Activated CD4-positive, alpha-beta memory T cell treated with anti-CD3 and anti-CD28 coated beads, Interleukin-2, amount 10 ng/mL, durations not matched to agents 7 days and 5 days (primary cell): Measurements from ENCODE around the gene CEMP1. TPM values are rescaled to one million over a fixed set of nuclear protein-coding genes. Genes with fewer than 3 reads are reported as not detected.

Experiments used
- CTCF ChIA-PET: fragments of 350-600 bp; sonication (Branson Sonifier 250); formaldehyde crosslinking; loops from one replicate; lab custom pipeline; 2021; ENCODE audit warnings: antibody characterized with exemption, inconsistent platforms; lab: Charles Lee
- POLR2A ChIA-PET: fragments of 350-600 bp; sonication (Branson Sonifier 250); formaldehyde crosslinking; loops from one replicate; lab custom pipeline; 2021; ENCODE audit warnings: antibody characterized with exemption; lab: Charles Lee
- DNase-seq: peaks from one replicate; pipeline ENCODE4 v3.0.0-alpha.2; 2020
- H3K27ac Mint-ChIP-seq: one replicate; pipeline ENCODE4 v1.8.0; 2021; ENCODE audit warnings: mild to moderate bottlenecking, mixed read lengths
- H3K27me3 Mint-ChIP-seq: one replicate; pipeline ENCODE4 v1.8.0; 2021; ENCODE audit warnings: mixed read lengths
- H3K36me3 Mint-ChIP-seq: one replicate; pipeline ENCODE4 v1.8.0; 2021; ENCODE audit warnings: low read depth, mixed read lengths
- H3K4me1 Mint-ChIP-seq: one replicate; pipeline ENCODE4 v1.8.0; 2021; ENCODE audit warnings: mixed read lengths
- H3K4me3 Mint-ChIP-seq: one replicate; pipeline ENCODE4 v1.8.0; 2021; ENCODE audit warnings: mild to moderate bottlenecking, mixed read lengths
- H3K9me3 Mint-ChIP-seq: one replicate; pipeline ENCODE4 v1.8.0; 2021; ENCODE audit warnings: mixed read lengths
- total RNA-seq, 2 experiments: library from RNA; stranded (reverse); gene quantifications; one replicate each; pipeline ENCODE4 v1.2.3, GENCODE V29; 2021

CEMP1 gene
- total RNA-seq, 2 experiments from 2014 or later: 0.23 TPM; not detected in 1

DNA sequence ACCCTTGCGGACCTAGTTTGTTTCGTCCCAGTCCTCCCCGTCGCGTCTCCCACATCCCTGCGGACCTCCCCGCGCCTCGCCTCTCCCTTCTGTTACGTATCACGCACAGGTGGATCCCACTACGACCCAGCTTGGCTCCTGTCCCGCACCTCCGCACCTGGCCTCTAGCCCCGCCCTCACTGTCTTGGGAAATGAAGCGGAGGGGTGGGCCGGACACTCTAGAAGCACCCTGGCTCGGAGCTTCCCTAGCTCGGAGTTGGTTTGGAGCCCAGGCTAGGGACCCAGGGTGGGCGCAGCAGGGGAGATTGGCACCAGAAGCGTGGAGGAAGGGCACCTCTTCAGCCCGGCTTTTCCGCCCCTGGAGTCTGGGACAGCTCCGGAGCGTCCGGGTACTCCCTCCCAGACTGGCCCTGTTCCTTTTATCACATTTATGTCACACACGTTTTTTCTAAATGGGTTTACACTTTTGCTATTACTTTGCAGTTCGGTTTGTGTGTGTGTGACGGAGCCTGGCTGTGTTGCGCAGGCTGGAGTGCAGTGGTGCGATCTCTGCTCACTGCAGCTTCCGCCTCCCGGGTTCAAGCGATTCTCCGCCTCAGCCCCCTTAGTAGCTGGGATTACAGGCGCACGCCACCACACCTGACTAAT, 1.4 kb upstream of the CEMP1 start:
- POLR2A ChIA-PET: interaction anchor here (0.7 to 3.7 kb wide), 11 partner anchors 8 to 1164 kb away, joined by 3 to 67 read pairs (median 4); partner anchors contain the start of genes AMDHD2, ATP6V0C, PGP and TRAF7
- DNase-seq: peak; percentile 74
- CTCF ChIA-PET: interaction anchor here (1.1 kb wide), 1 partner anchor 12 kb away, joined by 6 read pairs; the partner anchor contains the start of gene AMDHD2
- Mint-ChIP-seq H3K4me3 (peak overlapping the region; percentile 98), H3K27ac (peak overlapping the region; percentile 100), H3K36me3 (no peaks in the 10 kb centered on the region), H3K4me1 (peaks cover 34% of the 10 kb centered on the region), H3K27me3 (no peaks in the 10 kb centered on the region), H3K9me3 (no peaks in the 10 kb centered on the region)

DNA sequence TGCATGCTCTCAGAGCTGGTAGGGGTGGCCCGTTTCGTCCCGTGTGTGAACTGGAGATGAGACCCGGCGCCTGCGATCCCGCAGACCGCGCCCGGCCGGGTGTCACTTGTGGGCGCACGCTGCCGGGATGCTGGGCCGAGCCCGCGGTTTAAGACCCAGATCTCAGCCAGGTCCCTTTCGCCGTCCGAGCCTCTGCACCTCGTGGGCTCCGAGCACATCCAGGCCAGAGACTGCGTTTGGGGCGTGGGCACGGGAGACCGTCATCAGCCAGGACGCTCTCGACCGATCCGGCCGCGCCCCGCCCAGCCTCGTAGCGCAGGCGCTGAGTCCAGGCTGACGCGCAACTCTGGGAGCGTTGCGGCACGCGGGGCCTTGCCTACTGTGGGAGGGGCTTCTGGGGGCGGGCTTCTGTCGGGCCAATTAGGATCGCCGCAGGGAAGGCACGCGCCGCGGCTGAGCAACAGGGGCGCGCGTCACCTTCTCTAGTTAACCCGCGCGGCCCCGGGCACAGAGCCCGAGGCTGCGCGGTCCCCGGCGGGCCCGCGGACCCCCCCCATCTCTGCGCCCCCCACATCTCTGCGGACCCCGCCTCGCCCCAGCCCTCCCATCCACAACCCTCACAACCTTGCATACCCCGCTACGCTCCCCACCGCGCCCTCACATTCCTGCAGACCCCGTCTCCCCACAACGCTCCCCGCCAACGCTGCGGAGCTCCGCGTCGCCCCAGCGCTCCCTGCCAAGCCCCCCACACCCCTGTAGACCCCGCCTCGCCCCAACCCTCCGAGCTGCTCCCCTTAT, 687 bp upstream of the CEMP1 start:
- H3K27ac Mint-ChIP-seq: peak overlapping the region; percentile 100
- no peaks in the 10 kb centered on the region for H3K36me3 Mint-ChIP-seq
- no peaks in the 10 kb centered on the region for H3K9me3 Mint-ChIP-seq
- DNase-seq: peak; percentile 99
- H3K27me3 Mint-ChIP-seq: no peaks in the 10 kb centered on the region
- peak overlapping the region; percentile 98 for H3K4me3 Mint-ChIP-seq
- H3K4me1 Mint-ChIP-seq: peaks cover 31% of the 10 kb centered on the region
- ChIA-PET CTCF (interaction anchor here (0.6 to 1.1 kb wide), 2 partner anchors 11 to 509 kb away, joined by 4 to 6 read pairs; partner anchors contain the start of gene AMDHD2), POLR2A (interaction anchor here (1.0 to 3.7 kb wide), 13 partner anchors 8 to 1111 kb away, joined by 3 to 67 read pairs (median 4); partner anchors contain the start of genes AMDHD2, ATP6V0C, PGP and TRAF7)

DNA sequence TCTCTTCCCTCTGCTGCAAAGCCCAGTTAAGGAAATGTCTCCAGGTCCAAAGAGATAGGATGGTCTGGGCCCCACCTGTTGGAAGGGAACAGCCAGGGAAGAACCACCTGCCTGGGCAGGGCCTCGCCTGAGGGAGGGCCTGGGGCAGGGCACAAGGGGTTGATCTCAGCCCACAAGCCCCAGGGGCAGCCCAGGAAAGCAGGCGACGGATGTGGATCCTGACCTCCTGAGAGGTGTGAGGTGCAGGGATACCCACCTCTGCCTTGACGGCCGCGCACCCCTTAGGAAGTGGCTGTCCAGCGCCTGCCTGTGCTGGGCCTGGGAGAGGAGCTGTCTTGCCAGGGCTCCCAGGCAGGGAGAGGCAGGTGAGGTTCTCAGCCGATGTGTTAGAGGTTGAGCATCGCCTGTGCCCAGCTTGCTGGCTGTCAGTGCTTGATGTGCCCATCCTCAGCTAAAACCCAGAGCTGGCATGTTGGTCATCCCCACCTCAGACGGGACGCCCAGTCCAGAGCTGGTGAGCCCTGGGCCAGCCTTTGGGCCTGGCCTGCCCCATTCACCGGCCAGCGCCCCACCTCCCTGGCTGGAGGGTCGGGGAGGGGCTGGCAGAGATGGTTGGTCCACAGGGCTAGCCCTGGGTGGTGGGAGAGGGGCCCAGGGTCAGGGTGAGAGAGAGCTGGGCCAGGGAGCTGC, 434 bp downstream of the CEMP1 start:
- Mint-ChIP-seq H3K9me3 (no peaks in the 10 kb centered on the region), H3K36me3 (peaks cover 6% of the 10 kb centered on the region), H3K4me3 (peak overlapping the region; percentile 98), H3K27ac (peak overlapping the region; percentile 100), H3K4me1 (peaks cover 26% of the 10 kb centered on the region), H3K27me3 (no peaks in the 10 kb centered on the region)
- no peak for DNase-seq
- ChIA-PET CTCF (interaction anchor here (0.6 kb wide), 2 partner anchors 110 to 508 kb away, joined by 3 to 4 read pairs; no protein-coding TSS in a partner anchor), POLR2A (interaction anchor here (1.2 to 3.7 kb wide), 5 partner anchors 8 to 385 kb away, joined by 3 to 67 read pairs (median 4); partner anchors contain the start of genes AMDHD2 and ATP6V0C)

DNA sequence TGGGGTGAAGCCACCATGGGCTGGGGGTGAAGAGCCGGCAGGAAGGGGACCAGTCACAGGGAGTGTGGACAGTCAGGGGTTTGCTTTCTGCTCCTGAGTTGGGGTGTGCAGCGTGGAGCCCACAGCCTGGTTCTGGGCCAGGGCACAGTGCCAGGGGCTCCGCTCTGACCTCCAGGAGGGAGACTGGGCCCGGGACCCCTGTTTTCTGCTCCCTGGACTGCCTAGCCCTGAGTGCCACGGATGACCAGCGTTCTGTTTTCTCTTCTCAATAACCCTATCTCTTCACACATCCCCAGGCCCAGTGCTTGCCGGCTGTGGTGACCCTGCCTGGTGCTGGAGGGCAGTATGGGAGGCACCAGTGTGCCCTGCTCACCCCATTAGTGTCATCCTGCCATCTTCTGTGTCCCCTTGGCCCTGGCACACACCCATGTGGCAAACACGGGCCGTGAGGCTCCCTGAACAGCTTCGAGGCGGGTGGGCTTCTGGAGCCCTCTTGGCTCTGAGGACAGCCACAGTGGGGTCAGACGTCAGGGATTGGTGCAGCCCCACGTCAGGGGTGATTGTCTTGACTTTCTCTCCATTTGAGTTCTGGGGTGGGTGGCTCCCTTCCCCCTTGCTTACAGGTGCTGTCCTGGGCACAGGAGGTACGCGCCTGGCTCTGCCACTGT, 1.1 kb downstream of the CEMP1 start:
- no peak for DNase-seq
- Mint-ChIP-seq H3K27me3 (no peaks in the 10 kb centered on the region), H3K27ac (peak overlapping the region; percentile 66), H3K36me3 (peaks cover 7% of the 10 kb centered on the region), H3K4me1 (peaks cover 26% of the 10 kb centered on the region), H3K4me3 (peak overlapping the region; percentile 44), H3K9me3 (no peaks in the 10 kb centered on the region)
- ChIA-PET CTCF (no interaction called here), POLR2A (interaction anchor here (0.6 to 3.7 kb wide), 5 partner anchors 8 to 384 kb away, joined by 3 to 67 read pairs (median 4); partner anchors contain the start of genes AMDHD2 and ATP6V0C)

DNA sequence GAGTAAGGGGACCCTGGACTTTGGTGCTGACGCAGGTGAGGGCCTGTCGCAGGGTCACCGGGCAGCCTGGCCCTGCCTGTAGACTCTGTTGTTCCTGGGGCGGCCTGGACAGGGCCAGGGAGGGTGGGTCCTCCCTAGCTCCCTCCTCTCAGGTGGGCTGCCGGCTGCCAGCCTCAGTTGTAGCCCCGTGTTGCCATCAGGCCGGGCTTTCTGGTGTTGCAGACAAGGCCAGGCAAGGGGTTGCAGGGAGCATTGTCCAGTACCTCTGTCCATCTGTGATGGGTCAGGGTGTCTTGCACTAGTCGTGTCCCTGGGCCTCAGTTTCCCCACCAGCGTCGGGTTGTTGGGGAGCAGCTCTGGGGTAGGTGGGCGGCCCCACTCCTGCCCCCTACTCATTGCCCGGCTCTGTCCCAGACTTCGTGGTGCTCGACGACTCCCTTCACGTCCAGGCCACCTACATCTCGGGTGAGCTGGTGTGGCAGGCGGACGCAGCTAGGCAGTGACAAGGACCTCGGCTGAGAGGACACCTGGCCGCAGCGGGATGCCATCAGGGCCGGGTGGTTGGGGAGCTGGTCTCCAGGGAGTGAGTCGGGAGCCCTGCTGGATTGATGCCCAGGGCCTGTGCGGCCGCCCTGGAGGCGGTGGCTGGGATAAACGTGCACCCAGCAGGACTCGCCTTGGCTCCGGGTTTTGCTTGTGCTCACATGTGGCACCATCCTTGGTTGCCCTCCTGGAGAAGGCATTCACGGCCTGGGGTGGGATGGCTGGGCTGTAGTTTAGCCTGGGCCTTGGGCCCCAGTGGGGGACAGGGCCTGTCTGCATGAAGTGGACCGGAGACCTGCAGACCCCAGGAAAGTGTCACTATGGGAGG, 1.9 kb downstream of the CEMP1 start:
- Mint-ChIP-seq H3K27me3 (no peaks in the 10 kb centered on the region), H3K9me3 (no peaks in the 10 kb centered on the region), H3K4me1 (peaks cover 26% of the 10 kb centered on the region), H3K27ac (no peak overlapping the region), H3K36me3 (peaks cover 14% of the 10 kb centered on the region), H3K4me3 (no peak overlapping the region)
- DNase-seq: no peak
- CTCF ChIA-PET: no interaction called here
- POLR2A ChIA-PET: interaction anchor here (0.6 to 1.2 kb wide), 3 partner anchors 9 to 338 kb away, joined by 3 to 4 read pairs (median 3); partner anchors contain the start of genes AMDHD2 and ATP6V0C

DNA sequence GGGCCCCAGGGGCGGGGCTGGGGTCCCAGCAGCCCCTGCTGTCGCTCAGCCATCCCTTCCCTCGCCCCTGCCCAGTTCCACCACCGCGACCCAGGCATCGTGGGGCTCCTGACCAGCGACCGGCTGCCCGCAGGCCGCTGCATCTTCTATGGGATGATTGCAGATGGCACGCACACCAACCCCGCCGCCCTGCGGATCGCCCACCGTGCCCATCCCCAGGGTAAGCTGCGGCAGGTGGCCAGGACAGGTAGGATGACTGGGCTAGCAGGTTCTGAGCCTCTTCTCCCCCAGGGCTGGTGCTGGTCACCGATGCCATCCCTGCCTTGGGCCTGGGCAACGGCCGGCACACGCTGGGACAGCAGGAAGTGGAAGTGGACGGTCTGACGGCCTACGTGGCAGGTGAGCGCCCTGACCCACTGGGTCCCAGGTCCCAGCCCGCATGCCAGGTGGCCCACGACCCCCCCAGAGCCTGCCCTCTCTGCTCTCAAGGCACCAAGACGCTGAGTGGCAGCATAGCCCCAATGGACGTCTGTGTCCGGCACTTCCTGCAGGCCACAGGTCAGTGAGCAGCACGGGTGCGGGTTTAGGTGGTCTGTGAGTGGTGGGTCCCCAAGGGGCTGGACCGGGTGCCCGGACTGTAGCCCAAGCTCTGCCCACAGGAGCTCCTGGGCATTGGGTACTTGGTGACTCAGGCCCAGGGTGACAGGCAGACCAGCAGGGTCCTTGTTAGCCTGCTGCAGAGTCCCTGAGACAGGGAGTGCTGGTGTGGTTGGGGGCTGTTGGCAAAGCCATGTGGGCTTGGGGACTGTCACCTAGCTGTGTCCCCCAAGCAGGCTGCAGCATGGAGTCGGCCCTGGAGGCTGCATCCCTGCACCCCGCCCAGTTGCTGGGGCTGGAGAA, 2.8 kb downstream of the CEMP1 start:
- ChIA-PET POLR2A (interaction anchor here (0.8 to 1.2 kb wide), 2 partner anchors 8 to 14 kb away, joined by 3 to 4 read pairs; partner anchors contain the start of genes AMDHD2 and ATP6V0C), CTCF (no interaction called here)
- peaks cover 17% of the 10 kb centered on the region for H3K4me1 Mint-ChIP-seq

DNA sequence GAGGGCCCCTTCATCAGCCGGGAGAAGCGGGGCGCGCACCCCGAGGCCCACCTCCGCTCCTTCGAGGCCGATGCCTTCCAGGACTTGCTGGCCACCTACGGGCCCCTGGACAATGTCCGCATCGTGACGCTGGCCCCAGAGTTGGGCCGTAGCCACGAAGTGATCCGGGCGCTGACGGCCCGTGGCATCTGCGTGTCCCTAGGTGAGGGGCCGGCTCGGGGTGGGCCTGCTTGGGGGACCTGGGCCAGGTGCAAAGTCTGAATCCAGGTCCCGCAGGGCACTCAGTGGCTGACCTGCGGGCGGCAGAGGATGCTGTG, 3.5 kb downstream of the CEMP1 start:
- H3K4me3 Mint-ChIP-seq: no peak overlapping the region
- ChIA-PET CTCF (no interaction called here), POLR2A (no interaction called here)
- peaks cover 21% of the 10 kb centered on the region for H3K36me3 Mint-ChIP-seq
- H3K27me3 Mint-ChIP-seq: no peaks in the 10 kb centered on the region
- no peak for DNase-seq
- no peak overlapping the region for H3K27ac Mint-ChIP-seq
- H3K4me1 Mint-ChIP-seq: peaks cover 14% of the 10 kb centered on the region
- no peaks in the 10 kb centered on the region for H3K9me3 Mint-ChIP-seq

More for the DNA sequence above, 2.8 kb downstream of the CEMP1 start:
- Mint-ChIP-seq H3K9me3 (no peaks in the 10 kb centered on the region), H3K4me3 (no peak overlapping the region), H3K27me3 (no peaks in the 10 kb centered on the region), H3K27ac (no peak overlapping the region), H3K36me3 (peaks cover 18% of the 10 kb centered on the region)
- DNase-seq: no peak

DNA sequence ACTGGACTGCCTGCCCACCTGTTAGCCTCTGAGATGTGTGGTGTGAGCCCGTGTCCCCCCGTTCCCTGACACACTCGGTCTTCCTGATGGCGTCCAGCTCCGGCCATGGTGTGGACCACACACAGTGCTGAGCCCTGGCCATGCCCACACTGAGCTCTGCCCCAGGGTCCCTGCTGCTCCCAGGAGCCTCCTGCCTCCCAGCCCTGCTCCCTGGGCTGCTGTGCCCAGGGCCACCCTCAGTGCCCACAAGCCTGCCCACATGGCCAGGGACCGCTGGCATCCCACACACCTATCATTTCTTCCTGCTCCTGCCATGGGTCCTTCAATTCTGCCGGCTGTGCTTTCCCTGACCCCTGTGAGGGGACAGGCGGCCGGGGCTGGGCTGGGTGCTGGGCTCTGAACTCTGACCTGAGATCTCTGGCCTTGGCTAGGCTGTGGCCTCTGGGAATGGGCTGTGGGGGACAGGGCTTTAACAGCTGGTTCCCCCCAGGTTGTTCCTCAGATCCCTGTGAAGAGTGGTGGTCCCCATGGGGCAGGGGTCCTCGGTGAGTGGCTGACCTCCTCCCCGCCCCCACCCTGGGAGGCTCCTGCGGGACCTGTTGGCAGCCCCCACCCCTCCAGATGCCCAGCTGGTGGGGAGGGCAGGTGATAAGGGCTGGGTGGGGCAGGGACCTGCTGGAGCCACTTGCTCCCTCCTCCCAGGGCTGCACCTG, 4.0 kb downstream of the CEMP1 start:
- Mint-ChIP-seq H3K27ac (no peak overlapping the region), H3K36me3 (peaks cover 21% of the 10 kb centered on the region), H3K27me3 (no peaks in the 10 kb centered on the region), H3K9me3 (no peaks in the 10 kb centered on the region), H3K4me1 (peaks cover 11% of the 10 kb centered on the region), H3K4me3 (no peak overlapping the region)
- ChIA-PET POLR2A (no interaction called here), CTCF (no interaction called here)
- no peak for DNase-seq

DNA sequence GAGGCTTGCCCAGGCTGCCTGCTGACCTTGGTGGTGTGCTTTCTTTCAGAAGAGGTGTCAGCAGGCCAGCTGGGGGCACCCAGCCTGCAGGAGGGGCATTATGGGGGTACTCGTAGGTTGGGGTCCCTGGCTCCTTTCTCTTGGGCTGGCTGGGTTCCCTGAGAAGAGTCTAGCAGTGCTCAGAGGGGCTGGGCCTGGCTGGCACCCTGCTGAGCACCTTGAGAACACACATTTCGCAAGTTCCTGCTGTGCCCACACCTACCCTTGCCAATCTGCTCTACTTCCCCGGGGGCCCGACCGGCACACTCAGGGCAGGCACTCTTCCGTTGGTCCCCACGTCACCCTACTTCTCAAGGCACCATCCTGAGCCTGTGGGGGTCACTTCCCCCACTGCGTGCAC, 5.1 kb downstream of the CEMP1 start:
- H3K36me3 Mint-ChIP-seq: peaks cover 24% of the 10 kb centered on the region
- H3K9me3 Mint-ChIP-seq: no peaks in the 10 kb centered on the region
- ChIA-PET CTCF (no interaction called here), POLR2A (no interaction called here)
- no peak for DNase-seq
- H3K4me1 Mint-ChIP-seq: peaks cover 11% of the 10 kb centered on the region
- H3K27ac Mint-ChIP-seq: no peak overlapping the region
- no peaks in the 10 kb centered on the region for H3K27me3 Mint-ChIP-seq
- no peak overlapping the region for H3K4me3 Mint-ChIP-seq

DNA sequence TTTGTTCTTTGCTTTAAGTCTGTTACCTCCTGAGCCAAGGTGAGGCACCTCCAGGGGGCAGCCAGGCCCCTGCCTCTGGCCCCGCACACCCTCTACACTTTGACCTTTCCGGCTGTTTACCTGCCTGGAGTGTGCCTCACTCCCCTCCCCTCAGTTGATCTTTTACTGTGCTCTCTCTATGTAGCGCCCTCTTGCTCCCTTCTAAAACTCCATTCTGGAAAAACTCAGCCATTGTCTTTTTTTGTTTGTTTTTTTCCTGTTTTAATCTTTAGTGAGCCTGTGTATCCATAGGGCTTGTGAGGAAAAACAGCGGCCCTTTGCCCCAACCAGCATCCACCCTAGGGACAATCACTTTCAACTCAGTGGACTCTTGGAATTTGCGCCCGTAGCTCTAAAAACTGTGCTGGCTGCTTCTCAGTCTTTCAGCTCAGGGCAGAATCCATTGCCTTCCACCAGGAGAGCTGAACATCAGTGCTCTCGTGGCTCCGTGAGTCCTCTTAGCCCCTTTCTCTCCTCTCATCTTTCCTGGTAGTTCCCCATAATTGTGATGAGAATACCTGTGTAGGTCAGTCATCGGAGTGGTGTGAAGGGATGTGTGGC, 6.8 kb downstream of the CEMP1 start:
- CTCF ChIA-PET: no interaction called here
- Mint-ChIP-seq H3K9me3 (no peaks in the 10 kb centered on the region), H3K36me3 (peaks cover 34% of the 10 kb centered on the region), H3K4me3 (no peak overlapping the region), H3K27ac (no peak overlapping the region), H3K4me1 (peaks cover 17% of the 10 kb centered on the region), H3K27me3 (no peaks in the 10 kb centered on the region)
- POLR2A ChIA-PET: interaction anchor here (0.9 to 2.0 kb wide), 4 partner anchors 8 to 13 kb away, joined by 3 to 5 read pairs (median 4); partner anchors contain the start of genes ATP6V0C and PDPK1
- no peak for DNase-seq
